Tibial nerve (tissue), 4 donors: ENCODE measurements around the gene ASTN2. TPM values are rescaled to one million over a fixed set of nuclear protein-coding genes. Genes with fewer than 3 reads are reported as not detected.

Experiments used
- DNase-seq, 2 donors: peaks; one replicate each; pipeline ENCODE4 v3.0.0-alpha.2; 2019; ENCODE audit warnings: low spot score in 2 of 2
- H3K27ac ChIP-seq, 4 donors: fragments of 200-600 bp; sonication (generic) in 3 of 4; one replicate each; pipeline ENCODE4 v1.5.1; 2017 to 2019; ENCODE audit warnings: mild to moderate bottlenecking in 1 of 4
- H3K27me3 ChIP-seq, 2 donors: fragments of 200-600 bp; sonication (generic) in 1 of 2; one replicate each; pipeline versions ENCODE4 v1.5.1 to v1.6.0; 2017 to 2019
- H3K36me3 ChIP-seq, 3 donors: fragments of 200-600 bp; sonication (generic); one replicate each; pipeline ENCODE4 v1.5.1; 2018 to 2019
- H3K4me1 ChIP-seq, 4 donors: fragments of 200-600 bp; sonication (generic) in 3 of 4; one replicate each; pipeline ENCODE4 v1.5.1; 2017 to 2019
- H3K4me3 ChIP-seq, 4 donors: fragments of 200-600 bp; sonication (generic) in 3 of 4; one replicate each; pipeline ENCODE4 v1.5.1; 2017 to 2019; ENCODE audit warnings: mild to moderate bottlenecking in 1 of 4, moderate library complexity in 1 of 4
- H3K9me3 ChIP-seq, 4 donors: fragments of 200-600 bp; sonication (generic) in 3 of 4; one replicate each; pipeline ENCODE4 v1.5.1; 2017 to 2019
- CTCF ChIP-seq, 5 experiments: fragments of 200-600 bp in 3 of 5; fragments of 450-650 bp in 2 of 5; sonication (generic) in 3 of 5; IDR thresholded peaks; one replicate each; pipeline ENCODE4 v1.5.1; 2016 to 2019; ENCODE audit warnings: antibody characterized with exemption in 5 of 5, mild to moderate bottlenecking in 3 of 5, moderate library complexity in 2 of 5
- EP300 ChIP-seq, 2 donors: sonication (generic); formaldehyde crosslinking; IDR thresholded peaks; one replicate each; pipeline ENCODE4 v1.6.1; 2017; ENCODE audit warnings: antibody characterized with exemption in 2 of 2, mild to moderate bottlenecking in 1 of 2
- POLR2A ChIP-seq, 2 donors: fragments of 450-650 bp; IDR thresholded peaks; one replicate each; pipeline ENCODE4 v1.6.1; 2017; ENCODE audit warnings: antibody characterized with exemption in 2 of 2, mild to moderate bottlenecking in 2 of 2, moderate library complexity in 2 of 2
- WGBS, 2 donors: methylation state at CpG; one replicate each; pipeline ENCODE4 v1.1.5; 2018; 5-methylcytosine and 5-hydroxymethylcytosine counted together
- total RNA-seq, 4 donors: library from RNA; depleted of rRNA; stranded (reverse); fragments of >200 nt; gene quantifications; one replicate each; pipeline ENCODE4 v1.1.0, GENCODE V29; 2016

Gene ASTN2
- total RNA-seq, 4 donors from 2014 or later = 9.0 to 14.9 (median 12.3) TPM

GRCh38 chr9:117116084-117116483, 298.8 kb downstream of the ASTN2 start:
- Histone ChIP-seq H3K4me1 (no peaks in the 10 kb centered on the region), H3K27me3 (no peaks in the 10 kb centered on the region), H3K9me3 (no peaks in the 10 kb centered on the region), H3K36me3 (no peaks in the 10 kb centered on the region), H3K4me3 (no peak overlapping the region), H3K27ac (no peak overlapping the region)
- no peak for DNase-seq
- TF ChIP-seq CTCF (IDR thresholded peaks at IDR 0.05) = no peak

- WGBS, 2 donors = 18 to 39% methylated on average over 2 of the region's 2 CpGs
These were observed 300.1 kb downstream of the ASTN2 start for GRCh38 chr9:117114768-117115167.

GRCh38 chr9:117104716-117105495, 310.0 kb downstream of the ASTN2 start:
- no peaks in the 10 kb centered on the region for H3K27me3 ChIP-seq
- no peaks in the 10 kb centered on the region for H3K9me3 ChIP-seq
- no peak overlapping the region for H3K27ac ChIP-seq
- H3K4me3 ChIP-seq = no peak overlapping the region
- no peaks in the 10 kb centered on the region for H3K4me1 ChIP-seq
- 46 to 59% methylated on average over 8 of the region's 8 CpGs for WGBS, 2 donors
- no peaks in the 10 kb centered on the region for H3K36me3 ChIP-seq
- DNase-seq = no peak
- TF ChIP-seq CTCF (IDR thresholded peaks at IDR 0.05) (no peak), POLR2A (IDR thresholded peaks at IDR 0.05) (no peak), EP300 (IDR thresholded peaks at IDR 0.05) (no peak)

More at GRCh38 chr9:117114768-117115167, 300.1 kb downstream of the ASTN2 start:
- Histone ChIP-seq H3K27ac (no peak overlapping the region), H3K4me3 (no peak overlapping the region), H3K4me1 (no peaks in the 10 kb centered on the region), H3K27me3 (no peaks in the 10 kb centered on the region), H3K36me3 (no peaks in the 10 kb centered on the region), H3K9me3 (no peaks in the 10 kb centered on the region)
- TF ChIP-seq POLR2A (IDR thresholded peaks at IDR 0.05) (no peak), CTCF (IDR thresholded peaks at IDR 0.05) (no peak), EP300 (IDR thresholded peaks at IDR 0.05) (no peak)
- no peak for DNase-seq

GRCh38 chr9:117104206-117104605, 310.7 kb downstream of the ASTN2 start:
- Histone ChIP-seq H3K4me1 (no peaks in the 10 kb centered on the region), H3K9me3 (no peaks in the 10 kb centered on the region), H3K36me3 (no peaks in the 10 kb centered on the region), H3K27ac (no peak overlapping the region), H3K4me3 (no peak overlapping the region), H3K27me3 (no peaks in the 10 kb centered on the region)
- 82 to 84% methylated on average over 1 of the region's 1 CpG for WGBS, 2 donors
- DNase-seq = no peak
- no peak for TF ChIP-seq EP300 (IDR thresholded peaks at IDR 0.05)
- TF ChIP-seq CTCF (IDR thresholded peaks at IDR 0.05) = no peak
- TF ChIP-seq POLR2A (IDR thresholded peaks at IDR 0.05) = no peak

GRCh38 chr9:117103438-117104110, 311.3 kb downstream of the ASTN2 start:
- H3K27me3 ChIP-seq = no peaks in the 10 kb centered on the region
- TF ChIP-seq EP300 (IDR thresholded peaks at IDR 0.05) (no peak), POLR2A (IDR thresholded peaks at IDR 0.05) (no peak), CTCF (IDR thresholded peaks at IDR 0.05) (no peak)
- DNase-seq = no peak
- H3K4me1 ChIP-seq = no peaks in the 10 kb centered on the region
- H3K4me3 ChIP-seq = no peak overlapping the region
- WGBS, 2 donors = 71 to 79% methylated on average over 3 of the region's 3 CpGs
- H3K9me3 ChIP-seq = no peaks in the 10 kb centered on the region
- no peak overlapping the region for H3K27ac ChIP-seq
- no peaks in the 10 kb centered on the region for H3K36me3 ChIP-seq
